Head of caudate nucleus (tissue), 42 donors: ENCODE data around the gene SULT6B1.

ENCODE experiments used
- DNase-seq, 42 donors: peaks; one replicate each; pipeline versions ENCODE4 v3.0.0 to v3.0.0-alpha.2; 2020 to 2021; ENCODE audit warnings: mixed read lengths in 7 of 42
- intact Hi-C: fragments of 100-400 bp; cut with DNase I; formaldehyde crosslinking; loops from one replicate; pipeline ENCODE4 v1.15.0; 2022

SULT6B1 gene

GRCh38 chr2:37156071-37156856 lies 32.2 kb downstream of the SULT6B1 start:
- peak in 39 of 42 donors; percentile 14 to 68 (median 45) for DNase-seq
- intact Hi-C loops = no loop called here

- intact Hi-C loops = no loop called here
Measured at GRCh38 chr2:37154785-37155184, 33.7 kb downstream of the SULT6B1 start.

GRCh38 chr2:37153224-37153623 lies 35.2 kb downstream of the SULT6B1 start:
- intact Hi-C loops = no loop called here
- DNase-seq = no peak

More at GRCh38 chr2:37154785-37155184, 33.7 kb downstream of the SULT6B1 start:
- no peak for DNase-seq

GRCh38 chr2:37149626-37150322 lies 38.7 kb downstream of the SULT6B1 start:
- DNase-seq = no peak
- intact Hi-C loops = no loop called here

DNA sequence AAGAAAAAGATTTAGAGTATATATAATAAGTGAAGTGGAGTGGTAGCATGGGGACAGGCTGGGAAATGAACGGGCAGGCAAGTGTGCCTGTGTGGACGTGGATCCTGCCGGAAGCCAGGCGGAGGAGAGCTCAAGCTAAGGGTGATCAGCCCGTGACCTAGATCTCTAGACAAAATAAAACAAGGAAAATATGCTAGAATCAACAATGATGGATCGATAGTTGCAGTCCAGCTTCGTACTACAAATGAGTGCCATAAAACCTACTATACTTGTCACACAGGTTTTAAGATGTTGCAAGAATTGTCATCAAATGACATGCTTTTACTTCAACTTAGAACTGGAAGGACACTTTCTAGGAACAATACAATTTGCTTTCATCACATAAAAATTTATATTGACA lies 40.1 kb downstream of the SULT6B1 start:
- intact Hi-C loops = no loop called here
- DNase-seq = no peak

DNA sequence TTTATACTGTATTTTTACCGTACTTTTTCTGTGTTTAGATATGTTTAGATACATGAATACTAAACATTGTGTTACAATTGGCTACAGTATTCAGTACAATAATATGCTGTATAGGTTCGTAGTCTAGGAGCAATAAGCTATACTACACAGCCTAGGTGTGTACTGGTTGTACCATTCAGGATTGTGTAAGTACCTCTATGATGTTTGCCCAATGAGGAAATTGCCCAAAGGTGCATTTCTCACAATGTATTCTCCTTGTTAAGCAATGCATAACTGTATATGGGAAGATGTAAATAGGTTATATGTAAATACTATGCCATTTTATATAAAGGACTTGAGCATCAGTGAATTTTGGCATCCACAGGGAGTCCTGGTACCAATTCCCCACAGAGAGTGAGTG lies 42.4 kb downstream of the SULT6B1 start:
- DNase-seq = no peak
- intact Hi-C loops = no loop called here

DNA sequence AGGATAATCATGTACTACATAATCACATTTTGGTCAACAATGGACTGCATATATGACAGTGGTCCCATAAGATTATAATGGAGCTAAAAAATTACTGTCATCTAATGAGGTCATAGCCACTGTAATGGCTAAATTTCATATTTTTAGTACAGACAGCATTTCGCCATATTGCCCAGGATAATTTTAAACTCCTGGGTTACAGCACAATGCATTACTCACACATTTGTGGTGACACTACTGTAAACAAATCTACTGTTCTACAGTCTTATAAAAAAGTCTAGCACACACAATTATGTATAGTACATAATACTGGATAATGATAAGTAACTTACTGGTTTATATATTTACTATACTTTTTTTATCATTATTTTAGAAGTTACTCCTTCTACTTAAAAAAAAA lies 44.5 kb downstream of the SULT6B1 start:
- no peak for DNase-seq
- intact Hi-C loops = no loop called here

DNA sequence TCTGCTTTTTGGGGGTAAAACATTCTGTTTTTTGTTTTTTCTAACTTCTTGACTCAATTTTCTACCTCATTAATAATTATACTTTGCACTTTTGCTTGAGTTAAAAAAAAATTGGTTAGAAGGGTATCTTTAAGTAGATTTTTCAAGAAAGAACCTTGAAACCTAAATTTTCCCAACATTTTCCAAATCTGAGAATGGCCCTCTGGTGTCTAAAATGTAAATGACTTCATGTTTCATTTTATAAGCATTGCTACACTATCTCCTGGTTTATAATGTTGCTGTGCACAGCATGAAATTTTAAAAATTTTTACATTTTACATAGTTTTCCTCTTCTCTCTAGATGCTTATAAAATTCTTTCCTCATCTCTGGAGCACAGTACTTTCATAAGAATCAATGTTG lies 45.9 kb downstream of the SULT6B1 start:
- intact Hi-C loops = no loop called here

DNA sequence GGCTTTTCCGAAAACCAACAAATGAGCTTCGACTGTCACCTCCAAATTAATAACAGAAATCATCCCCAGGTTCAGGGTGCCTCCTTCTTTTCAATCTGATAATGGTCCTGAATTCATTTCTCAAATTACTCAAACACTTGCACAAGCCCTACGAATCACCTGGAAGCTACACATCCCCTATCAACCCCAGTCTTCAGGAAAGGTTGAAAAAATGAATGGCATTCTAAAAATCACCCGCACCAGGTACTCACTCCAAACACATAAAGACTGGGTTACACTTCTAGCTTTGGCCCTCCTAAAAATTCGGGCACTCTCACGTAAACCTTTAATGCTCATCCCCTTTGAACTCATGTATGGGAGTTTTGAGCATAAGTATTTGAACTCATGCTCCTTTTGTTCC lies 55.6 kb downstream of the SULT6B1 start:
- no peak for DNase-seq
- intact Hi-C loops = no loop called here

More for the DNA sequence above, 45.9 kb downstream of the SULT6B1 start:
- no peak for DNase-seq

- no peak for DNase-seq
- intact Hi-C loops = no loop called here
Measured at GRCh38 chr2:37125416-37125815, 63.1 kb downstream of the SULT6B1 start.

- DNase-seq = no peak
- intact Hi-C loops = no loop called here
Measured at GRCh38 chr2:37119157-37119556, 69.3 kb downstream of the SULT6B1 start.
